DOHH2 (cell line): ENCODE results near the gene C11orf71.

ENCODE experiments used
- EZH2phosphoT487 ChIP-seq: fragments of 200-600 bp; sonication (generic); IDR thresholded peaks from 2 replicates; pipeline ENCODE4 v1.6.1; 2017; ENCODE audit warnings: borderline replicate concordance, mild to moderate bottlenecking, antibody characterized with exemption, low read length, moderate library complexity, mixed read lengths
- TF ChIP-seq, protein P1 (sequence below): fragments of 200-600 bp; sonication (generic); IDR thresholded peaks from one replicate; pipeline ENCODE4 v1.5.1; 2014; ENCODE audit warnings: antibody characterized with exemption, mild to moderate bottlenecking, low read depth, low read length; ENCODE audit not compliant: poor library complexity, severe bottlenecking

DNA sequence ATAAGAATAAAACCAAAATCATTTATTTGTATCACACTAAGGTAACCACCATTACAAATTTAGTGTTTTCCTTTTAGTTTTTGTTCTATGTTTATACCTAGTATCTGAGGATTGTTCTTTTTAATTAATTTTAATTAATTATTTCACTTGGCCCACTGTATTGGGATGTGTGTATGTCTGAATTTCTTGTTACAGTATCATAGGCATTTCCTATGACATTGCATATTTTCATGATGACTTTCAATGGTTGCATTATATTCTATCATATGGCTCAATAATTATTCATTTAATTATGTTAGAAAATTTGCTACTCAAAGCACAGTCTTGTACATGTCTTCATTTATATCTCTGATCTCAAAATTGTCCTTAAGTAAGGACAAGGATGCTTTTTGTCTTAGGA is 41.0 kb downstream of the C11orf71 start:
- TF ChIP-seq, protein P1, sequence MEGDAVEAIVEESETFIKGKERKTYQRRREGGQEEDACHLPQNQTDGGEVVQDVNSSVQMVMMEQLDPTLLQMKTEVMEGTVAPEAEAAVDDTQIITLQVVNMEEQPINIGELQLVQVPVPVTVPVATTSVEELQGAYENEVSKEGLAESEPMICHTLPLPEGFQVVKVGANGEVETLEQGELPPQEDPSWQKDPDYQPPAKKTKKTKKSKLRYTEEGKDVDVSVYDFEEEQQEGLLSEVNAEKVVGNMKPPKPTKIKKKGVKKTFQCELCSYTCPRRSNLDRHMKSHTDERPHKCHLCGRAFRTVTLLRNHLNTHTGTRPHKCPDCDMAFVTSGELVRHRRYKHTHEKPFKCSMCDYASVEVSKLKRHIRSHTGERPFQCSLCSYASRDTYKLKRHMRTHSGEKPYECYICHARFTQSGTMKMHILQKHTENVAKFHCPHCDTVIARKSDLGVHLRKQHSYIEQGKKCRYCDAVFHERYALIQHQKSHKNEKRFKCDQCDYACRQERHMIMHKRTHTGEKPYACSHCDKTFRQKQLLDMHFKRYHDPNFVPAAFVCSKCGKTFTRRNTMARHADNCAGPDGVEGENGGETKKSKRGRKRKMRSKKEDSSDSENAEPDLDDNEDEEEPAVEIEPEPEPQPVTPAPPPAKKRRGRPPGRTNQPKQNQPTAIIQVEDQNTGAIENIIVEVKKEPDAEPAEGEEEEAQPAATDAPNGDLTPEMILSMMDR, result no peak
- TF ChIP-seq EZH2phosphoT487, result no peak
